ENCODE data around the gene CTNND1. TPM values are rescaled to one million over a fixed set of nuclear protein-coding genes. Genes with fewer than 3 reads are reported as not detected.

The CTNND1 gene
- total and polyA plus RNA-seq, 12 donors, result 28.9 to 85.6 (median 64.4) TPM

GRCh38 chr11:57764021-57764420 is 2.4 kb downstream of the CTNND1 start:
- Histone ChIP-seq H3K27me3 (no peaks in the 10 kb centered on the region), H3K4me3 (peak overlapping the region; percentile 4 to 84 (median 70)), H3K4me1 (peaks cover 12 to 59% (median 49%) of the 10 kb centered on the region in 9 donors), H3K27ac (peak overlapping the region in 9 of 10 donors; percentile 13 to 98 (median 94)), H3K9me3 (no peaks in the 10 kb centered on the region), H3K36me3 (peaks cover 0 to 5% (median 0%) of the 10 kb centered on the region in 9 donors)
- WGBS, 2 donors, result 16 to 19% methylated on average over 4 of the region's 4 CpGs
- ATAC-seq (no peak), DNase-seq (no peak)
- no peak for TF ChIP-seq CTCF (IDR thresholded peaks at IDR 0.05)
- intact Hi-C loops (cut with DNase I), result loop anchor here in 5 of 10 donors (5.0 kb wide), 2 partner anchors 33 to 38 kb away; no protein-coding TSS in a partner anchor

- no peaks in the 10 kb centered on the region for H3K27me3 ChIP-seq
- no peaks in the 10 kb centered on the region for H3K9me3 ChIP-seq
- H3K4me1 ChIP-seq, result peaks cover 14 to 64% (median 53%) of the 10 kb centered on the region in 9 donors
- H3K36me3 ChIP-seq, result peaks cover 0 to 5% (median 0%) of the 10 kb centered on the region in 9 donors
- H3K4me3 ChIP-seq, result peak overlapping the region in 9 of 10 donors; percentile 61 to 84 (median 70)
- ATAC-seq (no peak), DNase-seq (no peak)
- peak overlapping the region in 9 of 10 donors; percentile 13 to 98 (median 94) for H3K27ac ChIP-seq
- 3 to 9% methylated on average over 2 of the region's 2 CpGs for WGBS, 2 donors
- no peak for TF ChIP-seq CTCF (IDR thresholded peaks at IDR 0.05)
- intact Hi-C loops (cut with DNase I), result loop anchor here in 5 of 10 donors (5.0 kb wide), 2 partner anchors 33 to 38 kb away; no protein-coding TSS in a partner anchor
Measured at GRCh38 chr11:57764566-57764965, 3.0 kb downstream of the CTNND1 start.

GRCh38 chr11:57764972-57765371 is 3.4 kb downstream of the CTNND1 start:
- Histone ChIP-seq H3K4me1 (peaks cover 14 to 68% (median 57%) of the 10 kb centered on the region in 9 donors), H3K36me3 (peaks cover 0 to 5% (median 0%) of the 10 kb centered on the region in 9 donors), H3K27me3 (no peaks in the 10 kb centered on the region), H3K9me3 (no peaks in the 10 kb centered on the region), H3K27ac (peak overlapping the region in 8 of 10 donors; percentile 13 to 98 (median 94)), H3K4me3 (peak overlapping the region in 9 of 10 donors; percentile 61 to 84 (median 70))
- WGBS, 2 donors, result 4 to 5% methylated on average over 2 of the region's 2 CpGs
- ATAC-seq, result no peak
- intact Hi-C loops (cut with DNase I), result loop anchor here in 5 of 10 donors (5.0 kb wide), 2 partner anchors 32 to 37 kb away; no protein-coding TSS in a partner anchor
- TF ChIP-seq CTCF (IDR thresholded peaks at IDR 0.05), result no peak
- no peak for DNase-seq

DNA sequence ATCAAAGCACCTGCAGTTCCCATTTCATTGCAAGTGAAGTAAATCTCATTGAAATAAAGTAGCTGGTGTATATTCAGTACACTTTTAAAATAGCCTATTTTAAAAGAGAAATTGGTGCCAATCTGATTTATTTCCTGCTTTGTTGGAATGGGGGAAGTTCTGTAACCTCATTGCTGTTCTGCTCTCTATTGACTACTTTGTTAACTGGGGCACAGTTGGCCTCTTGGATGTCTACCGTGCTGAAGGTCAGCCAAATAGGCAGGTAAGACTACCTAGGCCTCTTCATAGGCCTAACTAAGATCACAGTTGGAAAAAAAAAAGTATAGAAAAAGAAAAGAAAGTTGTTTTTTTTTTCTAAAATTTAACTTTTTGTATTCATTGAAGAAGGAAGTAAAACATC is 9.2 kb downstream of the CTNND1 start:
- DNase-seq, result no peak
- Histone ChIP-seq H3K9me3 (no peaks in the 10 kb centered on the region), H3K4me1 (peaks cover 17 to 100% (median 89%) of the 10 kb centered on the region in 9 donors), H3K27me3 (no peaks in the 10 kb centered on the region), H3K27ac (peak overlapping the region in 4 of 10 donors; percentile 12 to 32 (median 28)), H3K4me3 (no peak overlapping the region), H3K36me3 (peaks cover 0 to 5% (median 0%) of the 10 kb centered on the region in 9 donors)
- 20 to 31% methylated on average over 1 of the region's 1 CpG for WGBS, 2 donors
- intact Hi-C loops (cut with DNase I), result loop anchor here in 1 of 10 donors (10.0 kb wide), 1 partner anchor 254 kb away; the partner anchor contains the start of gene OR9Q1
- no peak for ATAC-seq
- TF ChIP-seq CTCF (IDR thresholded peaks at IDR 0.05), result no peak

Measured in heart right ventricle (tissue), 16 donors.